IMR-90 (cell line): ENCODE data around the gene MEGF6. TPM values are rescaled to one million over a fixed set of nuclear protein-coding genes. Genes with fewer than 3 reads are reported as not detected.

Experiments
- ATAC-seq: fragments of 200-7000 bp; cut with Tn5 transposase; 2 replicates; pipeline ENCODE4 v1.9.1; 2020; ENCODE audit warnings: low read depth, mild to moderate bottlenecking, moderate library complexity
- BruUV-seq: library from RNA; stranded (reverse); fragments of 400-500 nt; replicated peaks from 2 replicates; lab custom pipeline; 2021; lab: Mats Ljungman, UMichigan
- CTCF ChIA-PET: fragments of 300-600 bp; formaldehyde crosslinking; extraction: SDS; loops from one replicate; lab custom pipeline; 2021; ENCODE audit warnings: antibody characterized with exemption; lab: Yijun Ruan, JAX
- POLR2A ChIA-PET: fragments of 300-600 bp; sonication (Branson Sonifier 250); formaldehyde crosslinking; loops from one replicate; lab custom pipeline; 2022; ENCODE audit warnings: antibody characterized with exemption; ENCODE audit not compliant: unreplicated experiment; lab: Charles Lee
- DNase-seq: peaks from one replicate; pipeline ENCODE4 v3.0.0; 2013
- H2AFZ ChIP-seq: replicated peaks from 2 replicates; pipeline ENCODE3; 2013; ENCODE audit warnings: low read length, mild to moderate bottlenecking; ENCODE audit not compliant: poor library complexity
- H2AK5ac ChIP-seq: 2 replicates; pipeline ENCODE4 v1.6.1; 2013; ENCODE audit warnings: low read depth, low read length, inconsistent platforms
- H2AK9ac ChIP-seq: replicated peaks from 2 replicates; pipeline ENCODE3; 2013; ENCODE audit warnings: mild to moderate bottlenecking, low read depth, low read length, moderate library complexity; ENCODE audit not compliant: poor library complexity
- H2BK120ac ChIP-seq: 2 replicates; pipeline ENCODE4 v1.6.1; 2013; ENCODE audit warnings: low read depth, low read length, inconsistent platforms
- H2BK15ac ChIP-seq: 3 replicates; pipeline ENCODE4 v1.6.1; 2013; ENCODE audit warnings: low read depth, low read length, inconsistent platforms
- H2BK20ac ChIP-seq: 2 replicates; pipeline ENCODE4 v1.6.1; 2013; ENCODE audit warnings: low read depth, mild to moderate bottlenecking, inconsistent platforms, low read length, moderate library complexity
- H2BK5ac ChIP-seq: 2 replicates; pipeline ENCODE4 v1.6.1; 2013; ENCODE audit warnings: mild to moderate bottlenecking, low read depth, low read length, inconsistent platforms; ENCODE audit not compliant: poor library complexity, severe bottlenecking
- H3K14ac ChIP-seq: replicated peaks from 2 replicates; pipeline ENCODE4 v1.6.1; 2013; ENCODE audit warnings: low read depth, low read length, inconsistent platforms
- H3K18ac ChIP-seq: 2 replicates; pipeline ENCODE4 v1.6.1; 2013; ENCODE audit warnings: low read depth, low read length, control low read depth
- H3K23ac ChIP-seq: 2 replicates; pipeline ENCODE4 v1.6.1; 2013; ENCODE audit warnings: low read depth, low read length, inconsistent platforms
- H3K27ac ChIP-seq: 2 replicates; pipeline ENCODE4 v1.5.1; 2013; ENCODE audit warnings: mild to moderate bottlenecking, control low read depth, low read length; ENCODE audit not compliant: insufficient read depth
- H3K27me3 ChIP-seq: 2 replicates; pipeline ENCODE4 v1.6.1; 2013; ENCODE audit warnings: low read length; ENCODE audit not compliant: control insufficient read depth, insufficient read depth
- H3K36me3 ChIP-seq: 2 replicates; pipeline ENCODE4 v1.6.1; 2013; ENCODE audit warnings: low read length, mixed read lengths; ENCODE audit not compliant: control insufficient read depth, insufficient read depth
- H3K4ac ChIP-seq: 2 replicates; pipeline ENCODE4 v1.6.1; 2013; ENCODE audit warnings: low read depth, low read length, inconsistent platforms
- H3K4me1 ChIP-seq: 2 replicates; pipeline ENCODE4 v1.6.1; 2013; ENCODE audit warnings: low read length, mixed read lengths; ENCODE audit not compliant: control insufficient read depth, insufficient read depth
- H3K4me2 ChIP-seq: 2 replicates; pipeline ENCODE4 v1.6.1; 2013; ENCODE audit warnings: low read depth, mild to moderate bottlenecking, control low read depth, low read length, moderate library complexity
- H3K4me3 ChIP-seq: 2 replicates; pipeline ENCODE4 v1.5.1; 2013; ENCODE audit warnings: low read depth, mild to moderate bottlenecking, control low read depth, low read length, moderate library complexity; ENCODE audit not compliant: insufficient read depth
- H3K56ac ChIP-seq: 2 replicates; pipeline ENCODE4 v1.6.1; 2013; ENCODE audit warnings: low read length, inconsistent platforms; ENCODE audit not compliant: insufficient read depth; ENCODE audit errors: extremely low read depth
- H3K79me1 ChIP-seq, 2 experiments: 2 replicates each; pipeline ENCODE4 v1.6.1; 2013; ENCODE audit warnings: low read length in 2 of 2, inconsistent platforms in 1 of 2, low read depth in 1 of 2
- H3K9ac ChIP-seq: 2 replicates; pipeline ENCODE4 v1.6.1; 2013; ENCODE audit warnings: low read depth, low read length, control low read depth
- H3K9me1 ChIP-seq: 2 replicates; pipeline ENCODE4 v1.6.1; 2013; ENCODE audit warnings: low read length, inconsistent platforms; ENCODE audit not compliant: insufficient read depth
- H3K9me3 ChIP-seq: 2 replicates; pipeline ENCODE4 v1.6.1; 2013; ENCODE audit warnings: low read length; ENCODE audit not compliant: control insufficient read depth, insufficient read depth
- H4K20me1 ChIP-seq: 2 replicates; pipeline ENCODE4 v1.6.1; 2013; ENCODE audit warnings: low read length, inconsistent platforms; ENCODE audit not compliant: insufficient read depth
- H4K5ac ChIP-seq: 2 replicates; pipeline ENCODE4 v1.6.1; 2013; ENCODE audit warnings: mild to moderate bottlenecking, low read depth, low read length, control low read depth
- H4K8ac ChIP-seq, 2 experiments: 2 replicates each; pipeline ENCODE4 v1.6.1; 2013; ENCODE audit warnings: low read depth in 2 of 2, low read length in 2 of 2, control low read depth in 1 of 2, inconsistent platforms in 1 of 2
- H4K91ac ChIP-seq: 2 replicates; pipeline ENCODE4 v1.6.1; 2013; ENCODE audit warnings: low read depth, low read length, inconsistent platforms; ENCODE audit not compliant: insufficient read depth
- BHLHE40 ChIP-seq: fragments of 150-350 bp; IDR thresholded peaks from 2 replicates; pipeline ENCODE4 v1.6.1; 2016; ENCODE audit warnings: mild to moderate bottlenecking, low read depth, low read length
- CHD1 ChIP-seq: IDR thresholded peaks from 2 replicates; pipeline ENCODE4 v1.6.1; 2012; ENCODE audit warnings: low read depth, low read length, improper control_type of control experiment
- FOS ChIP-seq: fragments of 150-350 bp; IDR thresholded peaks from 2 replicates; pipeline ENCODE4 v1.6.1; 2016; ENCODE audit warnings: low read depth, low read length
- MAZ ChIP-seq: IDR thresholded peaks from 2 replicates; pipeline ENCODE4 v1.6.1; 2012; ENCODE audit warnings: low read depth, mild to moderate bottlenecking, low read length, improper control_type of control experiment, moderate library complexity, borderline replicate concordance
- MXI1 ChIP-seq: IDR thresholded peaks from 2 replicates; pipeline ENCODE4 v1.6.1; 2012; ENCODE audit warnings: low read depth, mild to moderate bottlenecking, low read length, moderate library complexity, borderline replicate concordance
- NFE2L2 ChIP-seq: fragments of 150-350 bp; IDR thresholded peaks from 2 replicates; pipeline ENCODE4 v1.6.1; 2016; ENCODE audit warnings: low read depth, mild to moderate bottlenecking, low read length
- POLR2A ChIP-seq: IDR thresholded peaks from 2 replicates; pipeline ENCODE4 v1.6.1; 2012; ENCODE audit warnings: mild to moderate bottlenecking, low read depth, low read length
- RAD21 ChIP-seq: IDR thresholded peaks from 2 replicates; pipeline ENCODE4 v1.6.1; 2012; ENCODE audit warnings: low read length, improper control_type of control experiment
- RCOR1 ChIP-seq: IDR thresholded peaks from 2 replicates; pipeline ENCODE4 v1.6.1; 2012; ENCODE audit warnings: mild to moderate bottlenecking, low read length, improper control_type of control experiment; ENCODE audit not compliant: insufficient replicate concordance
- RFX5 ChIP-seq: IDR thresholded peaks from 2 replicates; pipeline ENCODE4 v1.8.0; 2012; ENCODE audit warnings: low read depth, mild to moderate bottlenecking, low read length, moderate library complexity
- SMC3 ChIP-seq: fragments of 150-350 bp; IDR thresholded peaks from 2 replicates; pipeline ENCODE4 v1.6.1; 2016; ENCODE audit warnings: low read depth, mild to moderate bottlenecking, antibody characterized with exemption, low read length, moderate library complexity
- WGBS, 2 experiments: methylation state at CpG; one replicate each; pipeline versions ENCODE4 v1.1.5 to v1.1.7; 2013; ENCODE audit warnings: missing lambda C conversion rate in 2 of 2; ENCODE audit not compliant: insufficient read length in 1 of 2; ENCODE audit errors: extremely low coverage in 2 of 2; 5-methylcytosine and 5-hydroxymethylcytosine counted together
- dilution Hi-C: fragments of 300-500 bp; cut with HindIII; formaldehyde crosslinking; loops from one replicate; pipeline ENCODE4 v1.14.3; 2018; ENCODE audit warnings: low sequenced_read_pairs; ENCODE audit not compliant: unreplicated experiment
- in situ Hi-C: fragments of 300-500 bp; cut with MboI; formaldehyde crosslinking; loops from 3 replicates; pipeline ENCODE4 v1.14.3; 2019; ENCODE audit warnings: low sequenced_read_pairs, inconsistent platforms, mixed read lengths
- intact Hi-C: fragments of 100-400 bp; cut with micrococcal nuclease; formaldehyde crosslinking; loops from 2 replicates; pipeline ENCODE4 v1.10.0; 2022
- polyA plus RNA-seq, 3 experiments: library from polyadenylated mRNA; depleted of rRNA; stranded (reverse); fragments of >200 nt; gene quantifications; 2 replicates each; pipeline ENCODE4 v1.2.3, GENCODE V29; 2012; ENCODE audit warnings: low replicate concordance in 1 of 3
- total RNA-seq: library from RNA; depleted of rRNA; stranded (reverse); fragments of >200 nt; gene quantifications from 2 replicates; pipeline ENCODE4 v1.2.3, GENCODE V29; 2012
- TF ChIP-seq, protein P1 (sequence below): conservative IDR thresholded peaks from 2 replicates; pipeline ENCODE4 v1.5.1; 2012; ENCODE audit warnings: mild to moderate bottlenecking, low read depth, low read length, improper control_type of control experiment
- TF ChIP-seq, protein P2 (sequence below): fragments of 150-350 bp; IDR thresholded peaks from 2 replicates; pipeline ENCODE4 v1.6.1; 2017; ENCODE audit warnings: mild to moderate bottlenecking, antibody characterized with exemption, low read length, low read depth
- TF ChIP-seq, protein P3 (sequence below): fragments of 150-350 bp; IDR thresholded peaks from 2 replicates; pipeline ENCODE4 v1.6.1; 2016; ENCODE audit warnings: low read depth, mild to moderate bottlenecking, low read length, moderate library complexity, borderline replicate concordance

Gene MEGF6
- total and polyA plus RNA-seq, 2 of the 4 experiments (the other 2 are of a cell fraction), result 0.72 to 4.1 TPM

- 97% methylated on average over 7 of the region's 11 CpGs; no CpG with 5 or more reads in 1 of the 2 experiments for WGBS, 2 experiments
- CTCF ChIA-PET, result no interaction called here
- ATAC-seq, result no peak
Measured at GRCh38 chr1:3636531-3636930, 25.2 kb upstream of the MEGF6 start.

More at GRCh38 chr1:3636531-3636930, 25.2 kb upstream of the MEGF6 start:
- POLR2A ChIA-PET, result no interaction called here
- no peak overlapping the region for H3K4me3 ChIP-seq
- no peaks in the 10 kb centered on the region for H3K4me1 ChIP-seq
- in situ Hi-C loops, result no loop called here
- no peaks in the 10 kb centered on the region for H3K9me3 ChIP-seq
- TF ChIP-seq MAZ, result no peak
- TF ChIP-seq RCOR1, result no peak
- TF ChIP-seq RFX5, result no peak
- TF ChIP-seq, protein P1, sequence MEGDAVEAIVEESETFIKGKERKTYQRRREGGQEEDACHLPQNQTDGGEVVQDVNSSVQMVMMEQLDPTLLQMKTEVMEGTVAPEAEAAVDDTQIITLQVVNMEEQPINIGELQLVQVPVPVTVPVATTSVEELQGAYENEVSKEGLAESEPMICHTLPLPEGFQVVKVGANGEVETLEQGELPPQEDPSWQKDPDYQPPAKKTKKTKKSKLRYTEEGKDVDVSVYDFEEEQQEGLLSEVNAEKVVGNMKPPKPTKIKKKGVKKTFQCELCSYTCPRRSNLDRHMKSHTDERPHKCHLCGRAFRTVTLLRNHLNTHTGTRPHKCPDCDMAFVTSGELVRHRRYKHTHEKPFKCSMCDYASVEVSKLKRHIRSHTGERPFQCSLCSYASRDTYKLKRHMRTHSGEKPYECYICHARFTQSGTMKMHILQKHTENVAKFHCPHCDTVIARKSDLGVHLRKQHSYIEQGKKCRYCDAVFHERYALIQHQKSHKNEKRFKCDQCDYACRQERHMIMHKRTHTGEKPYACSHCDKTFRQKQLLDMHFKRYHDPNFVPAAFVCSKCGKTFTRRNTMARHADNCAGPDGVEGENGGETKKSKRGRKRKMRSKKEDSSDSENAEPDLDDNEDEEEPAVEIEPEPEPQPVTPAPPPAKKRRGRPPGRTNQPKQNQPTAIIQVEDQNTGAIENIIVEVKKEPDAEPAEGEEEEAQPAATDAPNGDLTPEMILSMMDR, result no peak
- TF ChIP-seq SMC3, result no peak
- TF ChIP-seq NFE2L2, result no peak
- TF ChIP-seq POLR2A, result no peak
- TF ChIP-seq, protein P2, sequence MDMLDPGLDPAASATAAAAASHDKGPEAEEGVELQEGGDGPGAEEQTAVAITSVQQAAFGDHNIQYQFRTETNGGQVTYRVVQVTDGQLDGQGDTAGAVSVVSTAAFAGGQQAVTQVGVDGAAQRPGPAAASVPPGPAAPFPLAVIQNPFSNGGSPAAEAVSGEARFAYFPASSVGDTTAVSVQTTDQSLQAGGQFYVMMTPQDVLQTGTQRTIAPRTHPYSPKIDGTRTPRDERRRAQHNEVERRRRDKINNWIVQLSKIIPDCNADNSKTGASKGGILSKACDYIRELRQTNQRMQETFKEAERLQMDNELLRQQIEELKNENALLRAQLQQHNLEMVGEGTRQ, result no peak
- no peak for TF ChIP-seq MXI1
- no peak for TF ChIP-seq CHD1
- TF ChIP-seq BHLHE40, result no peak
- no peak for TF ChIP-seq FOS
- no peak for TF ChIP-seq RAD21
- TF ChIP-seq, protein P3, sequence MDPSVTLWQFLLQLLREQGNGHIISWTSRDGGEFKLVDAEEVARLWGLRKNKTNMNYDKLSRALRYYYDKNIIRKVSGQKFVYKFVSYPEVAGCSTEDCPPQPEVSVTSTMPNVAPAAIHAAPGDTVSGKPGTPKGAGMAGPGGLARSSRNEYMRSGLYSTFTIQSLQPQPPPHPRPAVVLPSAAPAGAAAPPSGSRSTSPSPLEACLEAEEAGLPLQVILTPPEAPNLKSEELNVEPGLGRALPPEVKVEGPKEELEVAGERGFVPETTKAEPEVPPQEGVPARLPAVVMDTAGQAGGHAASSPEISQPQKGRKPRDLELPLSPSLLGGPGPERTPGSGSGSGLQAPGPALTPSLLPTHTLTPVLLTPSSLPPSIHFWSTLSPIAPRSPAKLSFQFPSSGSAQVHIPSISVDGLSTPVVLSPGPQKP, result no peak
- no peak overlapping the region for H3K4ac ChIP-seq
- no peak overlapping the region for H2BK20ac ChIP-seq
- no peak overlapping the region for H3K18ac ChIP-seq
- intact Hi-C loops, result no loop called here
- H2BK5ac ChIP-seq, result no peak overlapping the region
- peaks cover 0 to 5% of the 10 kb centered on the region in 2 experiments; a peak in 1 of 4 replicates for H3K79me1 ChIP-seq
- H4K8ac ChIP-seq, result no peak overlapping the region
- H2BK15ac ChIP-seq, result no peak overlapping the region
- no peak overlapping the region for H4K5ac ChIP-seq
- no peak overlapping the region for H2BK120ac ChIP-seq
- no peak overlapping the region for H3K14ac ChIP-seq
- no peak overlapping the region for H3K9ac ChIP-seq
- H3K27me3 ChIP-seq, result no peaks in the 10 kb centered on the region
- peaks cover 61% of the 10 kb centered on the region for H3K36me3 ChIP-seq
- H2AFZ ChIP-seq, result no peak overlapping the region
- no peak overlapping the region for H4K91ac ChIP-seq
- H3K23ac ChIP-seq, result no peak overlapping the region
- H2AK5ac ChIP-seq, result no peak overlapping the region
- no peak for DNase-seq
- dilution Hi-C loops, result no loop called here
- H3K27ac ChIP-seq, result no peak overlapping the region
- no peaks in the 10 kb centered on the region for H3K9me1 ChIP-seq
- H4K20me1 ChIP-seq, result no peaks in the 10 kb centered on the region
- no peak overlapping the region for H2AK9ac ChIP-seq
- no peak overlapping the region for H3K4me2 ChIP-seq
- no TSS peak for BruUV-seq
- no peak overlapping the region for H3K56ac ChIP-seq
